ENCODE data around the gene TIMP2. TPM values are rescaled to one million over a fixed set of nuclear protein-coding genes. Genes with fewer than 3 reads are reported as not detected.

The TIMP2 gene
- total RNA-seq, 1 experiment from 2014 or later = 62.4 TPM

DNA sequence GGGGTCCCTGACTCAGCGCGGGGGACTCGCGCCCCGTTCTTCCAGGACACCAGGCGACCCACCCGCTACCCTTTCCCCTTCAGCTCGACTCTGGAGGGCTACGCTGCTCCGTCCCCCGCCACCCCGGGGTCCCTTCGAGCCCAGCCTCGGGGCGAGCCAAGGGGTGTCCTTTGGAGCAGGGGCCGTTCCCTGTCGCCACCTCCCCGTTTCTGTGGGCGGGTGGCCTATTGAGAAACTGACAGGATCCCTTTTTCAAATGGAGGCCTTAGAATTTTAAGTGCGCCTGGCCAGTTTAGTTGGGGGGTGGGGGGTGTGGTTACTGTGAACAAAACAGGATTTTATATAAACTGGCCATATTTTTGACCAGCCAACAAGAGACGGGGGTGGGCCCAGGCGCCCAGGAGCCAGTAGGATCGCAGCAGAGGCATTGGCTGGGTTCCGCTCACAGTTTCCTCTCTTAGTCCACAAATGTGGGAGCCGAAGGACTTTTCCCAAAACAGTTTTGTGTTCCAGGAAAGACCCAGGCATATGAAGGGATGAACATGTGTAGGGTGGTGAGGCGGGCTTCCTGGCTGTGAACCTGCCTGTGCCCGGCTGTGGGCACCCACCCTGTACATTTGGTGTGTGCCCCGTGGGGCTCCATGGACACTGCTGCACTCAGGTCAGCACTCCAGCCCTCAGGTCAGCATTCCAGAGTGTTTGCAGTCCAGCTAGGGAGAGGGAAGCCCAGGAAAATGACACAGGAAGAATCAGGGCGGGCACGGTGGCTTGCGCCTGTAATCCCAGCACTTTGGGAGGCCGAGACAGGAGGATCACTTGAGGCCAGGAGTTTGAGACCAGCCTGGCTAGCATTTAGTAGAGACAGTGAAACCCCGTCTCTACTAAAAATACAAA, 722 bp upstream of the TIMP2 start:
- no peaks in the 10 kb centered on the region for H3K27me3 ChIP-seq (ENCODE audit: control insufficient read depth, insufficient read depth, low read length)
- ChIA-PET CTCF (no interaction called here), POLR2A (no interaction called here)
- no peaks in the 10 kb centered on the region for H3K9me3 ChIP-seq (ENCODE audit: control insufficient read depth, insufficient read depth, low read depth, low read length)
- no peak for DNase-seq (ENCODE audit: low read depth, low spot score)
- TF ChIP-seq TCF7L2 (IDR thresholded peaks at IDR 0.05; ENCODE audit: low read depth, low read length) = no peak
- TF ChIP-seq, protein P1, sequence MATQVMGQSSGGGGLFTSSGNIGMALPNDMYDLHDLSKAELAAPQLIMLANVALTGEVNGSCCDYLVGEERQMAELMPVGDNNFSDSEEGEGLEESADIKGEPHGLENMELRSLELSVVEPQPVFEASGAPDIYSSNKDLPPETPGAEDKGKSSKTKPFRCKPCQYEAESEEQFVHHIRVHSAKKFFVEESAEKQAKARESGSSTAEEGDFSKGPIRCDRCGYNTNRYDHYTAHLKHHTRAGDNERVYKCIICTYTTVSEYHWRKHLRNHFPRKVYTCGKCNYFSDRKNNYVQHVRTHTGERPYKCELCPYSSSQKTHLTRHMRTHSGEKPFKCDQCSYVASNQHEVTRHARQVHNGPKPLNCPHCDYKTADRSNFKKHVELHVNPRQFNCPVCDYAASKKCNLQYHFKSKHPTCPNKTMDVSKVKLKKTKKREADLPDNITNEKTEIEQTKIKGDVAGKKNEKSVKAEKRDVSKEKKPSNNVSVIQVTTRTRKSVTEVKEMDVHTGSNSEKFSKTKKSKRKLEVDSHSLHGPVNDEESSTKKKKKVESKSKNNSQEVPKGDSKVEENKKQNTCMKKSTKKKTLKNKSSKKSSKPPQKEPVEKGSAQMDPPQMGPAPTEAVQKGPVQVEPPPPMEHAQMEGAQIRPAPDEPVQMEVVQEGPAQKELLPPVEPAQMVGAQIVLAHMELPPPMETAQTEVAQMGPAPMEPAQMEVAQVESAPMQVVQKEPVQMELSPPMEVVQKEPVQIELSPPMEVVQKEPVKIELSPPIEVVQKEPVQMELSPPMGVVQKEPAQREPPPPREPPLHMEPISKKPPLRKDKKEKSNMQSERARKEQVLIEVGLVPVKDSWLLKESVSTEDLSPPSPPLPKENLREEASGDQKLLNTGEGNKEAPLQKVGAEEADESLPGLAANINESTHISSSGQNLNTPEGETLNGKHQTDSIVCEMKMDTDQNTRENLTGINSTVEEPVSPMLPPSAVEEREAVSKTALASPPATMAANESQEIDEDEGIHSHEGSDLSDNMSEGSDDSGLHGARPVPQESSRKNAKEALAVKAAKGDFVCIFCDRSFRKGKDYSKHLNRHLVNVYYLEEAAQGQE (IDR thresholded peaks at IDR 0.05; ENCODE audit: insufficient read depth in 1 of 2, low read depth in 2 of 2, low read length in 1 of 2) = no peak
- TF ChIP-seq POLR2AphosphoS5 (IDR thresholded peaks at IDR 0.05; ENCODE audit: low read depth, low read length) = no peak
- TF ChIP-seq, protein P2, sequence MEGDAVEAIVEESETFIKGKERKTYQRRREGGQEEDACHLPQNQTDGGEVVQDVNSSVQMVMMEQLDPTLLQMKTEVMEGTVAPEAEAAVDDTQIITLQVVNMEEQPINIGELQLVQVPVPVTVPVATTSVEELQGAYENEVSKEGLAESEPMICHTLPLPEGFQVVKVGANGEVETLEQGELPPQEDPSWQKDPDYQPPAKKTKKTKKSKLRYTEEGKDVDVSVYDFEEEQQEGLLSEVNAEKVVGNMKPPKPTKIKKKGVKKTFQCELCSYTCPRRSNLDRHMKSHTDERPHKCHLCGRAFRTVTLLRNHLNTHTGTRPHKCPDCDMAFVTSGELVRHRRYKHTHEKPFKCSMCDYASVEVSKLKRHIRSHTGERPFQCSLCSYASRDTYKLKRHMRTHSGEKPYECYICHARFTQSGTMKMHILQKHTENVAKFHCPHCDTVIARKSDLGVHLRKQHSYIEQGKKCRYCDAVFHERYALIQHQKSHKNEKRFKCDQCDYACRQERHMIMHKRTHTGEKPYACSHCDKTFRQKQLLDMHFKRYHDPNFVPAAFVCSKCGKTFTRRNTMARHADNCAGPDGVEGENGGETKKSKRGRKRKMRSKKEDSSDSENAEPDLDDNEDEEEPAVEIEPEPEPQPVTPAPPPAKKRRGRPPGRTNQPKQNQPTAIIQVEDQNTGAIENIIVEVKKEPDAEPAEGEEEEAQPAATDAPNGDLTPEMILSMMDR (IDR thresholded peaks at IDR 0.05) = no peak
- BruUV-seq (replicated peaks) = no TSS peak
- intact Hi-C loops (cut with micrococcal nuclease; ENCODE audit: unreplicated experiment) (no loop called here), in situ Hi-C loops (cut with HindIII; ENCODE audit: low pct_unique_long_range_greater_than_20kb, low sequenced_read_pairs) (no loop called here)
- ATAC-seq = peak; percentile 37
- H3K4me1 ChIP-seq (ENCODE audit: control insufficient read depth, insufficient read depth, low read length) = peaks cover 25% of the 10 kb centered on the region
- H3K4me3 ChIP-seq (ENCODE audit: low read depth in 2 of 2, low read length in 2 of 2) = peak overlapping the region; percentile 42 to 43
- peak overlapping the region; percentile 69; the same call in 1 of the 2 replicates for H3K27ac ChIP-seq (ENCODE audit: low read length)
- H3K36me3 ChIP-seq (ENCODE audit: control insufficient read depth, insufficient read depth, low read length) = no peaks in the 10 kb centered on the region

DNA sequence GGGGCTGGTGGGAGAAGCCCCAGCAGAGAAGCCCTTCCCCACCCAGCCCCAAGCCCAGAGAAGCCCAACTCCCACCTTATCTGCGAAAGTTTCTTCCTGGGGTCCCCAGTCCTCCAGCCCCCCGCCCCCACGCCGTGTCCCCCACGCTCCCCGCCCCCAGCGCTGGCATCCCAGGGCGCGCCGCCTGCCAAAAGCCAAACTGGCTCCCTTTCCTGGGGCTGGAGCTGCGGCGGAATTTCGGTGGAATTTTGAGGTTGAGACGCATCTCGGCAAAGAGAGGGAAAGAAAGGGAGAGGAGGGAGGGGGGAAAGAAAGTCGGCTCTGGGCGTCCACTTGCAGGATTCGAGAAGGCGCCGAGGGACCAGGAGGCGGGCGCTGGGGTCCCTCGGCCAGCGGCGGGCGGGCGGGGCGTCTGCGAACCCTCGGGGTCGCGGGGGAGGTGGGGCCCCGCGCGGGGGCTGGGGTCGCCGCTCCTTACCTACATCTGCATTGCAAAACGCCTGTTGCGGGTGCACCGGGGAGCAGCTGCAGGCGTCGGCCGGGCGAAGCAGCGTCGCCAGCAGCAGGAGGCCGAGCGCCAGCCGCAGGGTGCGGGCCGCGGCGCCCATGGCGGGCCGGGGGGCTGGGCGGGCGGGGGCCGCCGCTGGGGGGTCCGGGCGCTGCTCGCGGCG, 571 bp downstream of the TIMP2 start:
- ATAC-seq = peak; percentile 50
- in situ Hi-C loops (cut with HindIII; ENCODE audit: low pct_unique_long_range_greater_than_20kb, low sequenced_read_pairs) = no loop called here
- POLR2A ChIA-PET = no interaction called here

More for the DNA sequence above, 571 bp downstream of the TIMP2 start:
- H3K27ac ChIP-seq (ENCODE audit: low read length) = peak overlapping the region; percentile 26; the same call in 1 of the 2 replicates
- no peaks in the 10 kb centered on the region for H3K36me3 ChIP-seq (ENCODE audit: control insufficient read depth, insufficient read depth, low read length)
- TF ChIP-seq, protein P1 (IDR thresholded peaks at IDR 0.05; ENCODE audit: insufficient read depth in 1 of 2, low read depth in 2 of 2, low read length in 1 of 2) = no peak
- TF ChIP-seq, protein P2 (IDR thresholded peaks at IDR 0.05) = no peak
- TF ChIP-seq POLR2AphosphoS5 (IDR thresholded peaks at IDR 0.05; ENCODE audit: low read depth, low read length) (no peak), TCF7L2 (IDR thresholded peaks at IDR 0.05; ENCODE audit: low read depth, low read length) (no peak), SIN3A (IDR thresholded peaks at IDR 0.05; ENCODE audit: borderline replicate concordance, insufficient read depth, low read depth, low read length) (no peak)
- H3K9me3 ChIP-seq (ENCODE audit: control insufficient read depth, insufficient read depth, low read depth, low read length) = no peaks in the 10 kb centered on the region
- CTCF ChIA-PET = interaction anchor here (0.6 to 0.7 kb wide), 2 partner anchors 9 to 38 kb away, joined by 3 to 13 read pairs; no protein-coding TSS in a partner anchor
- peak overlapping the region; percentile 50 to 65 for H3K4me3 ChIP-seq (ENCODE audit: low read depth in 2 of 2, low read length in 2 of 2)
- no TSS peak for BruUV-seq (replicated peaks)
- no peak for DNase-seq (ENCODE audit: low read depth, low spot score)
- H3K4me1 ChIP-seq (ENCODE audit: control insufficient read depth, insufficient read depth, low read length) = peaks cover 25% of the 10 kb centered on the region
- intact Hi-C loops (cut with micrococcal nuclease; ENCODE audit: unreplicated experiment) = no loop called here
- H3K27me3 ChIP-seq (ENCODE audit: control insufficient read depth, insufficient read depth, low read length) = no peaks in the 10 kb centered on the region
